Loucy (cell line): Measurements from ENCODE around the gene TRIM31.
A peak's percentile ranks its signal among the peaks of the same experiment; 100 is the strongest.

ENCODE experiments used
- H2AFZ ChIP-seq: fragments of 200-600 bp; sonication (generic); 2 replicates; pipeline ENCODE4 v1.6.0; 2016; ENCODE audit warnings: antibody characterized with exemption, mild to moderate bottlenecking, low read length, moderate library complexity
- H3F3A ChIP-seq: fragments of 200-600 bp; 2 replicates; pipeline ENCODE4 v1.6.0; 2016; ENCODE audit warnings: antibody characterized with exemption, low read depth, mild to moderate bottlenecking
- H3K27me3 ChIP-seq: fragments of 200-600 bp; sonication (generic); 2 replicates; pipeline ENCODE4 v1.6.1; 2014; ENCODE audit warnings: low read length, mild to moderate bottlenecking; ENCODE audit not compliant: insufficient read depth, poor library complexity, severe bottlenecking
- H3K36me3 ChIP-seq: fragments of 200-600 bp; sonication (generic); 2 replicates; pipeline ENCODE4 v1.6.1; 2016; ENCODE audit warnings: low read length; ENCODE audit not compliant: insufficient read depth
- H3K4me1 ChIP-seq: fragments of 200-600 bp; sonication (generic); 2 replicates; pipeline ENCODE4 v1.5.1; 2014; ENCODE audit warnings: low read length, mild to moderate bottlenecking; ENCODE audit not compliant: insufficient read depth, poor library complexity, severe bottlenecking
- H3K4me2 ChIP-seq: fragments of 200-600 bp; sonication (generic); 2 replicates; pipeline ENCODE4 v1.6.0; 2014; ENCODE audit warnings: antibody characterized with exemption, low read length, low read depth, mild to moderate bottlenecking; ENCODE audit not compliant: poor library complexity, severe bottlenecking
- H3K4me3 ChIP-seq: fragments of 200-600 bp; sonication (generic); 2 replicates; pipeline ENCODE4 v1.5.1; 2014; ENCODE audit warnings: low read length, mild to moderate bottlenecking, mixed read lengths; ENCODE audit not compliant: poor library complexity, severe bottlenecking
- H3K79me2 ChIP-seq: fragments of 200-600 bp; sonication (generic); 2 replicates; pipeline ENCODE4 v1.6.1; 2014; ENCODE audit warnings: low read length; ENCODE audit not compliant: insufficient read depth
- H3K9ac ChIP-seq: fragments of 200-600 bp; sonication (generic); 2 replicates; pipeline ENCODE4 v1.6.0; 2014; ENCODE audit warnings: mild to moderate bottlenecking, low read depth, low read length, moderate library complexity; ENCODE audit not compliant: poor library complexity, severe bottlenecking
- H3K9me2 ChIP-seq: fragments of 200-600 bp; sonication (generic); replicated peaks from 2 replicates; pipeline ENCODE4 v1.6.1; 2016; ENCODE audit warnings: low read depth, low read length, mixed read lengths
- H3K9me3 ChIP-seq: fragments of 200-600 bp; sonication (generic); 2 replicates; pipeline ENCODE4 v1.6.1; 2014; ENCODE audit warnings: mild to moderate bottlenecking, antibody characterized with exemption, low read length, low read depth; ENCODE audit not compliant: insufficient read depth
- H4K20me1 ChIP-seq: fragments of 200-600 bp; sonication (generic); 2 replicates; pipeline ENCODE4 v1.6.0; 2014; ENCODE audit warnings: antibody characterized with exemption, low read length, mild to moderate bottlenecking; ENCODE audit not compliant: insufficient read depth, poor library complexity, severe bottlenecking
- EZH2phosphoT487 ChIP-seq: fragments of 200-600 bp; IDR thresholded peaks from 2 replicates; pipeline ENCODE4 v1.6.1; 2018; ENCODE audit warnings: antibody characterized with exemption, mild to moderate bottlenecking, moderate library complexity, borderline replicate concordance
- TF ChIP-seq, protein P1 (sequence below): fragments of 200-600 bp; sonication (generic); conservative IDR thresholded peaks from 2 replicates; pipeline ENCODE4 v1.5.1; 2014; ENCODE audit warnings: mild to moderate bottlenecking, antibody characterized with exemption, low read length

TRIM31 gene

GRCh38 chr6:30155520-30156261 lies 42.8 kb upstream of the TRIM31 start:
- Histone ChIP-seq H3K9ac (no peak overlapping the region), H3K4me3 (no peak overlapping the region), H3K4me1 (peaks cover 38% of the 10 kb centered on the region), H2AFZ (no peak overlapping the region), H3K27me3 (no peaks in the 10 kb centered on the region), H3K36me3 (no peaks in the 10 kb centered on the region), H3K79me2 (no peaks in the 10 kb centered on the region), H3K9me3 (no peaks in the 10 kb centered on the region), H3K4me2 (no peak overlapping the region), H3F3A (no peaks in the 10 kb centered on the region), H4K20me1 (no peaks in the 10 kb centered on the region), H3K9me2 (no peaks in the 10 kb centered on the region)
- TF ChIP-seq EZH2phosphoT487, result no peak
- TF ChIP-seq, protein P1, sequence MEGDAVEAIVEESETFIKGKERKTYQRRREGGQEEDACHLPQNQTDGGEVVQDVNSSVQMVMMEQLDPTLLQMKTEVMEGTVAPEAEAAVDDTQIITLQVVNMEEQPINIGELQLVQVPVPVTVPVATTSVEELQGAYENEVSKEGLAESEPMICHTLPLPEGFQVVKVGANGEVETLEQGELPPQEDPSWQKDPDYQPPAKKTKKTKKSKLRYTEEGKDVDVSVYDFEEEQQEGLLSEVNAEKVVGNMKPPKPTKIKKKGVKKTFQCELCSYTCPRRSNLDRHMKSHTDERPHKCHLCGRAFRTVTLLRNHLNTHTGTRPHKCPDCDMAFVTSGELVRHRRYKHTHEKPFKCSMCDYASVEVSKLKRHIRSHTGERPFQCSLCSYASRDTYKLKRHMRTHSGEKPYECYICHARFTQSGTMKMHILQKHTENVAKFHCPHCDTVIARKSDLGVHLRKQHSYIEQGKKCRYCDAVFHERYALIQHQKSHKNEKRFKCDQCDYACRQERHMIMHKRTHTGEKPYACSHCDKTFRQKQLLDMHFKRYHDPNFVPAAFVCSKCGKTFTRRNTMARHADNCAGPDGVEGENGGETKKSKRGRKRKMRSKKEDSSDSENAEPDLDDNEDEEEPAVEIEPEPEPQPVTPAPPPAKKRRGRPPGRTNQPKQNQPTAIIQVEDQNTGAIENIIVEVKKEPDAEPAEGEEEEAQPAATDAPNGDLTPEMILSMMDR, result no peak

- H3K27me3 ChIP-seq, result no peaks in the 10 kb centered on the region
- H3K4me2 ChIP-seq, result no peak overlapping the region
- no peak overlapping the region for H3K9ac ChIP-seq
- H3K4me1 ChIP-seq, result peaks cover 46% of the 10 kb centered on the region
- no peaks in the 10 kb centered on the region for H3K79me2 ChIP-seq
- TF ChIP-seq EZH2phosphoT487, result no peak
- TF ChIP-seq, protein P1, result 0 out of 2 replicates have a peak, but pooled peaks have one; percentile 28
- no peak overlapping the region for H3K4me3 ChIP-seq
- no peaks in the 10 kb centered on the region for H3K9me3 ChIP-seq
- no peaks in the 10 kb centered on the region for H4K20me1 ChIP-seq
- no peaks in the 10 kb centered on the region for H3F3A ChIP-seq
- no peak overlapping the region for H2AFZ ChIP-seq
- no peaks in the 10 kb centered on the region for H3K36me3 ChIP-seq
- no peaks in the 10 kb centered on the region for H3K9me2 ChIP-seq
Observed at GRCh38 chr6:30154709-30155519, 42.0 kb upstream of the TRIM31 start.

DNA sequence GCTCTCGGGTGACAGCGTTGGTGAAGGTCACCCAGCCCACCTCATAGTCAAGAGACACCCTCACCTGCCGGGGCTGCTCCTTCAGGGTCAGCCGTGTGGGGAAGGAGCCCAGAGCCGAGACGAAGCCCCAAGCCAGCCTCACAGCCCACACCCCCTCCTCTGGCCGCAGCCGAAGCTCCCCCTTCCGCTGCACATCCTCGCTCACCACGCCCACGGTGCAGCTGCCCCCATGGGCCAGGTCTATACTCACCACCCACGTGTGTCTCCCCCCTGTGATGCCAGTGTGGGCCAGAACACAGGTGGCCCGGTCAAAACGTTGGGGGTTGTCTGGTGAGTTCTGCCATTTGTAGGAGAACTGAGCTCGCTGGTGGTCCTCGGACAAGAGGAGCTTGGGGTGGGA lies 41.2 kb upstream of the TRIM31 start:
- Histone ChIP-seq H2AFZ (no peak overlapping the region), H3F3A (no peaks in the 10 kb centered on the region), H3K9ac (no peak overlapping the region), H3K4me3 (no peak overlapping the region), H3K27me3 (no peaks in the 10 kb centered on the region), H4K20me1 (no peaks in the 10 kb centered on the region), H3K9me2 (no peaks in the 10 kb centered on the region), H3K9me3 (no peaks in the 10 kb centered on the region), H3K79me2 (no peaks in the 10 kb centered on the region), H3K4me2 (no peak overlapping the region), H3K36me3 (no peaks in the 10 kb centered on the region), H3K4me1 (peaks cover 47% of the 10 kb centered on the region)
- TF ChIP-seq, protein P1, result no peak
- TF ChIP-seq EZH2phosphoT487, result no peak
